Fibroblast of gingiva (primary cell): ENCODE results near the gene PREX1.
"Not testable (repeated sequence)": the region's sequence is repeated elsewhere in the genome, so short reads cannot be mapped to it uniquely, and the experiment has no call there.

Source experiments
- DNase-seq: peaks from one replicate; pipeline ENCODE4 v3.0.0-alpha.2; 2011; ENCODE audit warnings: low read depth

PREX1 gene

GRCh38 chr20:48603819-48604405 lies 223.9 kb downstream of the PREX1 start:
- no peak for DNase-seq

- DNase-seq: no peak
These were observed 224.5 kb downstream of the PREX1 start for GRCh38 chr20:48603116-48603818.

- no peak for DNase-seq
These were observed 226.0 kb downstream of the PREX1 start for GRCh38 chr20:48601798-48602197.

- DNase-seq: no peak
These were observed 227.3 kb downstream of the PREX1 start for GRCh38 chr20:48600470-48600945.

GRCh38 chr20:48599748-48600469 lies 227.9 kb downstream of the PREX1 start:
- DNase-seq: no peak

GRCh38 chr20:48599106-48599747 lies 228.6 kb downstream of the PREX1 start:
- no peak for DNase-seq

- DNase-seq: not testable (repeated sequence)
These were observed 229.4 kb downstream of the PREX1 start for GRCh38 chr20:48598303-48598941.

- DNase-seq: no peak
These were observed 230.1 kb downstream of the PREX1 start for GRCh38 chr20:48597521-48598302.

GRCh38 chr20:48596334-48596898 lies 231.4 kb downstream of the PREX1 start:
- no peak for DNase-seq

- no peak for DNase-seq
These were observed 232.1 kb downstream of the PREX1 start for GRCh38 chr20:48595495-48596333.

- no peak for DNase-seq
These were observed 233.3 kb downstream of the PREX1 start for GRCh38 chr20:48594533-48594932.

GRCh38 chr20:48592107-48592940 lies 235.5 kb downstream of the PREX1 start:
- DNase-seq: no peak

GRCh38 chr20:48586730-48587129 lies 241.1 kb downstream of the PREX1 start:
- DNase-seq: no peak

- no peak for DNase-seq
These were observed 242.5 kb downstream of the PREX1 start for GRCh38 chr20:48585061-48585870.

GRCh38 chr20:48584391-48585060 lies 243.3 kb downstream of the PREX1 start:
- DNase-seq: no peak

- DNase-seq: no peak
These were observed 244.0 kb downstream of the PREX1 start for GRCh38 chr20:48583801-48584200.

- DNase-seq: no peak
These were observed 244.6 kb downstream of the PREX1 start for GRCh38 chr20:48583171-48583570.

GRCh38 chr20:48582673-48582985 lies 245.2 kb downstream of the PREX1 start:
- DNase-seq: no peak
